Measurements from ENCODE around the gene ANKRD50.

The ANKRD50 gene

GRCh38 chr4:124703154-124703553 is 9.4 kb downstream of the ANKRD50 start:
- Mint-ChIP-seq H3K27ac (no peak overlapping the region), H3K4me3 (no peak overlapping the region), H3K27me3 (ENCODE audit: low read depth, poor library complexity) (peaks cover 2% of the 10 kb centered on the region), H3K9me3 (peaks cover 47% of the 10 kb centered on the region), H3K4me1 (peaks cover 10% of the 10 kb centered on the region), H3K36me3 (ENCODE audit: low read depth) (peaks cover 93% of the 10 kb centered on the region)
- no peak for DNase-seq
- TF ChIP-seq, protein P1, sequence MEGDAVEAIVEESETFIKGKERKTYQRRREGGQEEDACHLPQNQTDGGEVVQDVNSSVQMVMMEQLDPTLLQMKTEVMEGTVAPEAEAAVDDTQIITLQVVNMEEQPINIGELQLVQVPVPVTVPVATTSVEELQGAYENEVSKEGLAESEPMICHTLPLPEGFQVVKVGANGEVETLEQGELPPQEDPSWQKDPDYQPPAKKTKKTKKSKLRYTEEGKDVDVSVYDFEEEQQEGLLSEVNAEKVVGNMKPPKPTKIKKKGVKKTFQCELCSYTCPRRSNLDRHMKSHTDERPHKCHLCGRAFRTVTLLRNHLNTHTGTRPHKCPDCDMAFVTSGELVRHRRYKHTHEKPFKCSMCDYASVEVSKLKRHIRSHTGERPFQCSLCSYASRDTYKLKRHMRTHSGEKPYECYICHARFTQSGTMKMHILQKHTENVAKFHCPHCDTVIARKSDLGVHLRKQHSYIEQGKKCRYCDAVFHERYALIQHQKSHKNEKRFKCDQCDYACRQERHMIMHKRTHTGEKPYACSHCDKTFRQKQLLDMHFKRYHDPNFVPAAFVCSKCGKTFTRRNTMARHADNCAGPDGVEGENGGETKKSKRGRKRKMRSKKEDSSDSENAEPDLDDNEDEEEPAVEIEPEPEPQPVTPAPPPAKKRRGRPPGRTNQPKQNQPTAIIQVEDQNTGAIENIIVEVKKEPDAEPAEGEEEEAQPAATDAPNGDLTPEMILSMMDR (IDR thresholded peaks at IDR 0.05), result no peak

GRCh38 chr4:124697441-124697840 is 15.1 kb downstream of the ANKRD50 start:
- DNase-seq, result no peak
- Mint-ChIP-seq H3K27ac (no peak overlapping the region), H3K4me3 (no peak overlapping the region), H3K9me3 (peaks cover 72% of the 10 kb centered on the region), H3K36me3 (ENCODE audit: low read depth) (peaks cover 97% of the 10 kb centered on the region), H3K27me3 (ENCODE audit: low read depth, poor library complexity) (peaks cover 2% of the 10 kb centered on the region), H3K4me1 (no peaks in the 10 kb centered on the region)
- TF ChIP-seq, protein P1 (IDR thresholded peaks at IDR 0.05), result no peak

GRCh38 chr4:124696182-124696581 is 16.4 kb downstream of the ANKRD50 start:
- TF ChIP-seq, protein P1 (IDR thresholded peaks at IDR 0.05), result no peak
- no peaks in the 10 kb centered on the region for H3K4me1 Mint-ChIP-seq
- peaks cover 2% of the 10 kb centered on the region for H3K27me3 Mint-ChIP-seq (ENCODE audit: low read depth, poor library complexity)
- peaks cover 97% of the 10 kb centered on the region for H3K36me3 Mint-ChIP-seq (ENCODE audit: low read depth)
- H3K4me3 Mint-ChIP-seq, result no peak overlapping the region
- H3K27ac Mint-ChIP-seq, result no peak overlapping the region
- H3K9me3 Mint-ChIP-seq, result peaks cover 76% of the 10 kb centered on the region
- no peak for DNase-seq

GRCh38 chr4:124694946-124695598 is 17.5 kb downstream of the ANKRD50 start:
- Mint-ChIP-seq H3K9me3 (peaks cover 73% of the 10 kb centered on the region), H3K4me1 (no peaks in the 10 kb centered on the region), H3K27ac (no peak overlapping the region), H3K36me3 (ENCODE audit: low read depth) (peaks cover 97% of the 10 kb centered on the region), H3K27me3 (ENCODE audit: low read depth, poor library complexity) (no peaks in the 10 kb centered on the region), H3K4me3 (no peak overlapping the region)
- TF ChIP-seq, protein P1 (IDR thresholded peaks at IDR 0.05), result no peak
- no peak for DNase-seq

DNA sequence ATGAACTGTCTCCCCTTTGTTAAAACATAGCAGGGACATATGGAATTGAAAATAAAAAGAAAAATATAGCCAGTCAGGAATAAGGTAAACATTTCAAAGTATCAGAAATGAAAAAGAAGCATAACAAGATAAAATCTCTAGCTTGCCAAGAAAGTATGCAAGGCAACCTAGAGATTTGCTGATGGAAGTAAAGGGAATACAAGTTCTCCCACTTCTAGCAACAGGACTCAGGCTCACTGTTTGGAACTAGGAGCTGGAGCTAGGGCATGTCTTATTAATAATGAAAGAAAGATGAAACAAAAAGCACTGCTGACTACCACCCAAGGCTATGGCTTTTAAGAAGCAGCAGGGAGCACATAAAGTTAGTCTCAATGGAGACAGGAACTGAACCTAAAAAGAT is 18.2 kb downstream of the ANKRD50 start:
- no peak for DNase-seq
- TF ChIP-seq, protein P1 (IDR thresholded peaks at IDR 0.05), result no peak
- Mint-ChIP-seq H3K4me1 (no peaks in the 10 kb centered on the region), H3K9me3 (peaks cover 75% of the 10 kb centered on the region), H3K4me3 (no peak overlapping the region), H3K27me3 (ENCODE audit: low read depth, poor library complexity) (no peaks in the 10 kb centered on the region), H3K27ac (no peak overlapping the region), H3K36me3 (ENCODE audit: low read depth) (peaks cover 98% of the 10 kb centered on the region)

GRCh38 chr4:124691801-124692200 is 20.7 kb downstream of the ANKRD50 start:
- no peaks in the 10 kb centered on the region for H3K27me3 Mint-ChIP-seq (ENCODE audit: low read depth, poor library complexity)
- H3K36me3 Mint-ChIP-seq (ENCODE audit: low read depth), result peaks cover 98% of the 10 kb centered on the region
- H3K4me1 Mint-ChIP-seq, result no peaks in the 10 kb centered on the region
- no peak overlapping the region for H3K27ac Mint-ChIP-seq
- no peak overlapping the region for H3K4me3 Mint-ChIP-seq
- H3K9me3 Mint-ChIP-seq, result peaks cover 73% of the 10 kb centered on the region
- TF ChIP-seq, protein P1 (IDR thresholded peaks at IDR 0.05), result no peak
- no peak for DNase-seq
